HG03139 (cell line): ENCODE data around the gene SLC34A1.
"Not testable (repeated sequence)": the region's sequence is repeated elsewhere in the genome, so short reads cannot be mapped to it uniquely, and the experiment has no call there.

ENCODE experiments used
- ATAC-seq: cut with Tn5 transposase; IDR thresholded peaks from one replicate; pipeline ENCODE4 v1.9.1; 2021; ENCODE audit not compliant: unreplicated experiment

The SLC34A1 gene

DNA sequence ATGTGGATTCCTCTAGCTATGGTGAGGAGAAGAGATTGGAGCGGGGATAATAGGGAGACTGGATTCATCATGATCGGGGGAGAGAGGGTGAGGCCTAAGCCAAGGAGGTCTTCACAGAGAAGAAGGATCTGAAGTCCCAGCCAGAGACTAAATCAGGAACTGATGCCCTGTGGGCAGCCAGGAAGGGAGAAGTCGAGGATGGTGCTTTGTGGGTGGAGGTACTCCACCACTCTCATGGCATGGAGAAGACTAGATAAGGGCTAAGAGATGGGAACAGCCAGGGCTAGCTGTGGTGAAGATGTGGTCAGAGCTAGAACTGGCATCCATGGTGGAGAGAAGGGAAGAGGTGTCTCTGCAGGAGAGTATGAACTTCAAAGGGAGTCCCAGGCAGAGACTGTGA is 29.5 kb upstream of the SLC34A1 start:
- no peak for ATAC-seq

DNA sequence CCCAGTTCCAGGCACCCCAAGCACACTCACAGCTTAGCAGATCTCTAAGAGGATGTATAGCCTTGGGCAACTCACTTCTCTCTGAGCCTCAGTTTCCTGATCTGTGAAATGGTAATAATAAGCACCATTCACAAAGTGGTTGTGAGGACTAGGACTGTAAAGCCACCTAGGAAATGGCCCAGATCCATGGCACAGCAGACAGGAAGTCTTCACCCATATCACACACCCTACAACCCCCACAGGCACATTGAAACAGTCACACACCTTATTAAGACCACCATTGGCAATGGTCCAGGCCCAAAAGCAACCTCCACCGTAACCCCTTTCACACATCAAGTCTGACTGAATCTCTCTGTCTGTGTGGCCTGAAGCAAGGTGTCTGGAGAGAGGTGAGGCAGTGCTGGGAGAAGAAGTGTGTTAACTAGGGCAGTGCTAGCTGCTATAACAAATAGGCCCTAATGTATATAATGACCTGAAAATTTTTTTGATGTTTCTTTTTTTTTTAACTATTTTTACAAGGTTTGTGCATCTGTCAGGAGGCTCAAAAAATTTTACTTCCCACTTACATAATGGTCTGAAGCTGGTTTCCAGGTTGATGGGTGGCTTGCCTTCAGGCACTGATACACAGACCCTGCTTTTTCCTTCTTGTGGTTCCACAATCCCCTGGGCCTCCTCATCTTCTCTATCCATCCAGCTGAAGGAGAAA is 28.9 kb upstream of the SLC34A1 start:
- no peak for ATAC-seq

DNA sequence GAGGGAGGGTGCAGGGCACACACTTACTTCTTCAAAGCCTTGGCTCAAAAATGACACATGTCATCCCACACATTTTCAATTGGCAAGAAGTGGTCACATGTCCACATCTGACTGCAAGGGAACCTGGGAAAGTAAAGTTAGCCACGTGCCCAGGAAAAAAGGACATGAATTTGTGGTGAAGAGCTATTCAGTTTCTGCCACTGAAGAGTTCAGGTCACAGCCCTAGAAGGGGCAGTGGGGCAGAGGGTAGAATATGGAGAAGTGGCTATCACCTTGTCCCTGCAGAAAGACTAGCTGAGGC is 28.4 kb upstream of the SLC34A1 start:
- no peak for ATAC-seq

DNA sequence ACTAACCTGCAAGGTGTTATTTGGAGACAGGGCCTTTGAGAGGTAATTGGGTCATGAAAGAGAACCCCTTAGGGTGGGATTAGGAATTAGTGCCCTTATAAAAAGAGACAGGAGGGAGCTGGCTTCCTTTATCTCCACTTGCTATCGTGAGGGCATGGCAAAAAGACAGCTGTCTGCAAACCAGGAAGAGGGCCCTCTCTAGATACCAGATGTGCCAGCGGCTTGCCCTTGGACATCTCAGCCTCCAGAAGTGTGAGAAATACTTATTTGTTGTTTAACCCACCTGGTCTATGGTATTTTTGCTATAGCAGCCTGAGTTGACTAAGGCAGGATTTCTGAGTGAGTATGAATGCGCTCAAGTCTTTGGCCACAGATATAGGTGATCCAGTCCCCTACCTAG is 27.5 kb upstream of the SLC34A1 start:
- ATAC-seq: no peak

DNA sequence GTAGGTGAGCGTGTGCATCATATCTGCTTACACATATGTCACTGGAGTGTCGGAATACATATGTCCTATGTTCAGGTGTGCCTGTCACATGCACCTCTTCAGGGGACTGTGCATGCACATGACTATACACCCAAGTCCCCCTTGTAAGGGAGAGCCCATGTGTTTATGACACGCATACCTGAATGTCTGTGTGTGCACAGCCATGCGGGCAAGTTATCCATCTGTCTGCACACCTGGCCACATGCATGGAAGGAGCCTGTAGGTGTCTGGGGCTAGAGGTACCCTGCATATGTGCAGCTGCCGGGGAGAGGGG is 27.1 kb upstream of the SLC34A1 start:
- ATAC-seq: no peak

DNA sequence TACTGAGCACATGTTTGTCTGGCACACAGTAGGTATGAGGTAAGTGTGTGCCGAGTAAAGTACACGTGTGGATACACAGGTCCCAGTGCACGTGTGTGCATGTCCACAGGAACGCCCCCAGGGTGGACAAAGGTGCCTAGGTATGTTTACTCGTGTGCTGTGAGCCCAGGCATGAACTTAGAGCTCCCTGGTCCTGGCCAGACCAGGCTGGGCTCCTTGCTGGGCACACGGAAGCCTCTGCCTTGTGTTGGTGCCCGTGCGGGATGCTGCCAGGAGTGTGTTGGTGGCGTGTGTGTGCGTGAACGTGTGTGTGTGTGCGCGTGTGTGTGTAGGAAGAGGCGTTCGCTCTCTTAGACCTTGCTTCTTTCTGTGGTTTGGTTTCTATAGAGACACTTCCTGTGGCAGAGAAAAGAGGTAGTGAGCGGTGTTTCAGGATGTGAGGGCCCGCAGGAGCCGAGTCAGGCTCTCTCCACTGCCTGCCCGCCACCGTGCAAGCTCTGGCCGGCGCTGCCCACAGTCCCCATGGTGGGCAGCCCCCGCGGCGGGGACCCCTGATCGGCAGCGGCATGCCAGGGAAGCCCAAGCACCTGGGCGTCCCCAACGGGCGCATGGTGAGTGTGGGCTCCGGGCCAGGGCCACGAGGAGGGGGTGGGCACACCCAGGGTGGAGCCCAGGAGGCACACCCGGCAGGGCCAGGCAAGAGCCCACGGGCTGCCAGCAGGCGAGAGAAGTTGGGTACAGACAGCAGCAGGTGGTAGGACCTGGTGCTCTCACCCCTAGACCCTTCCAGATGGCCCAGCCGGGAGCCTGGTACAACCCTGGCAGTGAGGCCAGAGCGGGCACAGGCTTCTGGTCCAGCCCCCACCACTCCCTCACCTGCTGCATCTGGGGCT is 26.5 kb upstream of the SLC34A1 start, which contains the start of gene RGS14:
Gene RGS14, plus strand, starts transcription at position 466 of the 893 bp plus-strand sequence. Its CDS starts 101 bp downstream, at position 567.
- peak; percentile 84 for ATAC-seq

DNA sequence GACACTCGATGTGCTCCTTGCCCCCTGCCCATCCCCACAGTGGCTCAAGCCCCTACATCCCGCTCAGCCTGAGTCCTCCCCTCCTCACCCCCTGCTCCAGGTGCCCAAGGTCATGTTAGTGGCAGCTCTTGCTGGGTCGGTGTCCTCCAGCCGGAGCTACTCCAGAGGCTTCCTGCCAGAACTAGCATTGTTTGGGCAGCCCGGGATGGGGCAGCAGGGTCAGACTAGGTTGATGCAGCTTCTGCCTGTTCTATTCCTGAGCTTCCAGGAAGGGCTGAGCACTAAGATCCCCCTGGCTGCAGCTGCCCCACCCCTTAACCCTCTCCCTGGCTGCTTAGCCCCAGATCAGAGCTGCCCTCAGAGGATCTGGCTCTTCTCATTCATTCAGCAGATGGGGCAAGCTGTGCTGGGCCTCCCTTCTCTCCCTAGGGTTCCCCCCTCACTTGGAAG is 25.8 kb upstream of the SLC34A1 start:
- ATAC-seq: no peak

DNA sequence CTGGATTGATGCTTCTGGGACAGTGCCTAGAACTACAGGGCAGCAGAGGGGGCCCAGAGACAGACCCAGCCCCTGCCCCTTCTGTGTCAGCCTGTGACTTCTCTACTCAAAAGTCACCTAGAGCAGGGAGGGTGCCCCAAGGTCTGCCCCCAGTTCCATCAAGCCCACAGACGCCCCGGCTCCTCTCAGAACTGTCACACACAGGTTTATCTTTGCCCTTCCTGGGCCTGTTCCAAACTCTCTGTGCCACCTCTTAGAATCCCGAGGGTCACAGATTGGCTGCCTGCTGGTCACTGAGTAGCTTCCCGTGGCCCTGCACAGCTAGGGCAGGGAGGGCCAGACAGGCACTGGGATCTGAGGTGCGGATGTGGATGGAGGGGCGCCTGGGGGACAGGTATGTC is 24.8 kb upstream of the SLC34A1 start:
- ATAC-seq: no peak

DNA sequence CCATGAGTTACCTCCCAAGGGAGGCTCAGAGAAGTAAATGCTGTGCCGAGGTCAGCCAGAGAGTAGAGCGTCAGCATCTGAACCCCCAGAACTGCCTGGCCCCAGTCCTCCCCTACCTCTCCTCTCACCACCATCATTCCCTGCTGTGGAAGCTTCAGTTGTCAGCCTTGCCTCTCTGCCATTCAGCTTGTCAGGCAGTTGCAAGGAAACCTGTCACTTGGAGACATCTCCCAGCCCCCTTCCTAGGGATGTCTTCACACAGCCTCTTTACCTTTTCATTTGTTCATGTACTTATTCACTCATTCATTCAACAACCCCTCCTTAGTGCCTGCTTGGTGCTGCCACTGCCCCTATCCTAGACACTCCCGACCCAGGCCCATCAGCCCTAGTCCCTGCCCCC is 24.4 kb upstream of the SLC34A1 start:
- no peak for ATAC-seq

DNA sequence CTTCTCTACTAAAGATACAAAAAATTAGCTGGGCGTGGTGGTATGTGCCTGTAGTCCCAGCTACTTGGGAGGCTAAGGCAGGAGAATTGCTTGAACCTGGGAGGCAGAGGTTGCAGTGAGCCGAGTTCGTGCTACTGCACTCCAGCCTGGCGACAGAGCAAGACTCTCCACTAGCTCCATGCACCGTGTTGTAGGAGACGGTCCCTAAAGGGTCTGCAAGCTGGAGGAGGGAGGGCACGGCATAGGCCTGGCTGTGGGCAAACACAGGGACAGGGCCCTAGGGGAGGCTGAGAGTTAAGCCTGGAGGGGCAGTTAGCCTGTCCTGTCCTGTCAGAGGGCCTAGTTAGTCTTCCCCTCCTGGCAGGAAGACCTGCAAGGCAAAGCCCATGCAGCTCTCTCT is 23.5 kb upstream of the SLC34A1 start:
- ATAC-seq: not testable (repeated sequence)

DNA sequence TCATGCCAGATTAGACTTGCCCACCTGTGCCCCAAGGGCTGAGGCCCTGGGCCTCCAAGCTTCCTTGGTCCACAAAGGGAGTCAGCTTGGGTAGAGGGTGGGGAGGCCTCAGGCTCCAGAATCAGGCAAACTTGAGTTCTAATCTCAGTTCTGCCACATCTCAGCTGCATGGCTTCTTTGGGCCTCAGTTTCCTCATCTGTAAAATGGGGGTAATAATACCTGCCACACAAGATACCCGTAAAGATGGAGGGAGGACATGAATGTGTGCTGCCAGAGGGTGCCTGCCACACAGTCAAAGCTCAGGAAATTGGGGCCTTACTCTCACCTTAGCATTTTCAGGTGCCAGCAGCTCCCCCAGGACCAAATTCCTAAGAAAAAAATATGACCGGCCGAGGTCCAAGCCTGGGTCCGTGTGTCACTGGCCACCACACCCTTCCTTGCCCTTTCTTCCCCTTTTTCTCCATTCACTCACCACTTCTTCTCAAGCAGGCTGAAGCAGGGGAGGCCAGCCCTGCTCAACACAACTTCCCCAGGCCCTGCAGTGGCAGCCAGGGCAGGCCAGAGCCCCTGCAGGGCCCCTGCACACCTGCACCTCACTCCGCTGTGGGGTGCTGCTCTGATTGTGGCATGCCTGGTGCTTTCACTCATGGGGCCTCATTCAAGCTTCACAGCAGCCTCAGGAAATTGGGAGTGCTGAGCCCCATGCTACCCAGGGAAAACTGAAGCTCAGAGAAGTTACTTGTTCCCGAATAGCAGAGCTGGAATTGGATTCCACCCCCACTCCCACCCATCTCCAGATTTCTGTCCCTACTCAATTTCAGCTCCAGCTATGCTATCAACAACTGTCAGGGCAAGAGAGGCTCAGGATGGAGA is 22.6 kb upstream of the SLC34A1 start:
- no peak for ATAC-seq

DNA sequence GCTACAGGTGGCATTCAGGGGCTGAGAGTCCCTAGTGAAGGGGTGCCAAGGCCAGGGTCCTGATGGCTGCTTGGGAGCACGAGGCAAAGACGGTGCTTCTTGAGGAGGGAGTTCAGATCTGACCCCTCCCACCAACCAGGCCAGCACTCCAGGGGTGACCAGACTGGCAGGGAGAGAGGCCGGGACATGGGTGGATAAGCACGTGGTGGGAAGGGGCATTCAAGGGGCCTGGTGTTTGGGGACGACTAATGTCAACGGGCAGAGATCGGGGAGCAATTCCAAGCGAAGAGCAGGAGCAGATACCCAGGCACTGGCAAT is 22.0 kb upstream of the SLC34A1 start:
- ATAC-seq: no peak

DNA sequence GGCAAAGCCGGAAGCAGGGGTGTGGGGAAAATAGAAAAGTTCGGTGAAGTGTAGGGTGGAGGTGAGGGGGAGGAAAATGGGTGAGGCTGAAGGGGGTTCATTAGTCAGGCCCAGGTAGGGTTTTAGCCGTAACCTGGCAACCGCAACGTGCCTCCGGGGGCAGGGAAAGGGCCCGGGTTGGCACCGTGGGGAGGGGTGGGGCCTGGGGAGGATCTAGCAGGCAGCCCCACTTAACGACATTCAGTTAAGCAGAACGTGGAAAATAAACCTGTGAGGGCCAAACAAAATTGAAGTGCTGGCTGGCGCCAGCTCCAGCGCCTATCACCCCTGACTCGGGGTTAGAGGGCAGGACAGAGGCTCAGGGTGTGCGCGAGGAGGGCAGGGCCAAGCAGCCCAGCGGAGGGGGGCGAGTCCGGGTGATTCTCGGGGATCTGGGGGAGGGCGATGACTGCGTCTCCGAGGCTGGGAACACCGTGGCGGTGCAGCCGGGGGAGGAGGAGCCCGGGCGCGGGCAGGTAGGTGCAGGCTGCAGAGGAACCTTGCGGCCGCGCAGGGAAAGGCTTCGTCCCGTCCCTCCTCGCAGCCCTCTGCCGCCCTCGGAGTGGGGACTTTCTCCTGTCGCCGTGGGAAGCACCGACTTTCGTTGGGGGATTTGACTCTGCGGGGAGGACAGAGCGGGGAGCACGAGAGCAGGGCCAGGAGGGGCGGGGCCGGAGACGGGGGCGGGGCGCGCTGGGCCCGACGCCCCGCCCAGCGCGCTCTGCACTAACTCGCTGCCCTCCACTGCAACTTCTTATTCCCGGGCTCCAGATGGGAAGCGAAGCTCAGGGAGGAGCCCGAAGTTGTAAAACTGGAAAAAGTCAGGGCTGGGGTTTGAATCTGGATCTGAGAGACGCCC is 21.4 kb upstream of the SLC34A1 start:
- ATAC-seq: no peak

DNA sequence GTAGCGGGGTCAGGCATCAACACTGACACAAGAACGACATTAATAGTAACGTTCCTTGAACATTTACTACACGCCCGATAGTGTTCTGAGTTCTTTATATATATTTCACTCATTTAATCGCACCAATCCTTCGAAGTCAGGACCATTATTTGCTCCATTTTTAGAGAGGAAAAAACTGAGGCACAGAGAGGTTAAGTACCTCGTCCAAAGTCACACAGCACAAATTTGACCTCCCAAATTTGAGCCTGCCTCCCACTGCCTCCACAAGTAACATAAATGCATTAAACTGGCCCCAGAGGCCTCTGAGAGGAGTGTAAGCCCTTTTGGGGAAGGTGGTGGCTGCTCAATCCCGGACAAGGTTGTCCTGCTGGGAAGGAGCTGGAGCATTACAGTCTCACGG is 20.7 kb upstream of the SLC34A1 start:
- no peak for ATAC-seq

DNA sequence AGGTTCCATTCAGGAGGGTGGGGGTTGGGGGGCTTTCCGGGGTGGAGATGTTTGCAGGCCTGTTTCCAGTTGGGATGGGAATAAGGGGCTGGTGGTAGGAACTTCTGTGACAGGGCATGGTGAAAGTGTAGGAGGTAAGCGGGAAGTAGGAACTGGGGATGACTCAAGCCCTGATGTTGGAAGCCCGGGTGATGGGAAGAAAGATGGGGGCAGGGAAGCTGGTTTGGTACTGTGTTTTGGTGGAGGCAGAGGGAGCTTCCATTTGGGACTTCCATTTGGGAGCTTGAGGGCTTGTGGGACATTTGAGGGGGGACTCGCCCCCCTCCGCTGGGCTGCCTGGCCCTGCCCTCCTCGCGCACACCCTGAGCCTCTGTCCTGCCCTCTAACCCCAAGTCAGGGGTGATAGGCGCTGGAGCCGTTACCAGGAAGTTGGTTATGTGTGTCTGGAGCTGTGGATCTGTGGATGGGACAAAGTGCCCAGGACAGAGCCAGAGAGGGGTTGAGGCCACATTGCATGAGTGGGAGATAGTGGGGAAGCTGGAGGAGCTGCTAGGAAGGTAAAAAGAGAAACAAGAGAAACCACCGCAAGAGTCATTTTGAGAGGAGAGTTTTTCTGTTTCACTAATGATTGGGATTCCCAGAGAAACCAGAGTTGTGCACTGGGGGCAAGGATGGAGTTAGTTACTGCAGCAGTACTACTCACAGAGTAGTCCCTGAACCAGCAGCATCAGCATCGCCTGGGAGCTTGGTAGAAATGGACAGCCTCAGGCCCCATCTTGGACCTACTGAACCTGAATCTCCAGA is 19.9 kb upstream of the SLC34A1 start:
- no peak for ATAC-seq

DNA sequence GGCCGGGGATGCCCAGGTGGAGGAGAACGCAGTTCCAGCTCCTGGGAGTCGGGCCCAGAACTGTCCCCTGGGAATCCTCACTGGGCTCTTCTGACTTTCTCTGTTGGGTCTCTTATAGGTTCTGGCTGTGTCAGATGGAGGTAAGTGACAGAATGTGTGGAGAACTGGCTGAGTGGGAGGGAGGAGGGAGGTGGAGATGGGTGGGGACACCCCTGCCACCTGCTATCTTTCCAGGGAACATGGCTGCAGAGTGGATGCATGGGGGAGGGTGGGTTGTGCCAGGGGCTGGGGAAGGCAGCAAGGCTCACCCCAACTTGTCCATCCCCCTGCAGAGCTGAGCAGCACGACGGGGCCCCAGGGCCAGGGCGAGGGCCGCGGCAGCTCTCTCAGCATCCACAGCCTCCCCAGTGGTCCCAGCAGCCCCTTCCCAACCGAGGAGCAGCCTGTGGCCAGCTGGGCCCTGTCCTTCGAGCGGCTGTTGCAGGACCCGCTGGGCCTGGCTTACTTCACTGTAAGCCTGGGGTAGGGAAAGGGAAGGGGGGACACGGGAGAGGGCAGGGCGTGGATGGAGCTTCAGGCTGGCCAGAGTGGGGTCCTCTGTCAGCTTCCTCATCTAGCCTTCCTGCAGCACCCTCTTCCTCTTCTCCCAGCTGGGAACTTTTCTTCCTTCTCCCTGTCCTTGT is 18.2 kb upstream of the SLC34A1 start:
- ATAC-seq: no peak

DNA sequence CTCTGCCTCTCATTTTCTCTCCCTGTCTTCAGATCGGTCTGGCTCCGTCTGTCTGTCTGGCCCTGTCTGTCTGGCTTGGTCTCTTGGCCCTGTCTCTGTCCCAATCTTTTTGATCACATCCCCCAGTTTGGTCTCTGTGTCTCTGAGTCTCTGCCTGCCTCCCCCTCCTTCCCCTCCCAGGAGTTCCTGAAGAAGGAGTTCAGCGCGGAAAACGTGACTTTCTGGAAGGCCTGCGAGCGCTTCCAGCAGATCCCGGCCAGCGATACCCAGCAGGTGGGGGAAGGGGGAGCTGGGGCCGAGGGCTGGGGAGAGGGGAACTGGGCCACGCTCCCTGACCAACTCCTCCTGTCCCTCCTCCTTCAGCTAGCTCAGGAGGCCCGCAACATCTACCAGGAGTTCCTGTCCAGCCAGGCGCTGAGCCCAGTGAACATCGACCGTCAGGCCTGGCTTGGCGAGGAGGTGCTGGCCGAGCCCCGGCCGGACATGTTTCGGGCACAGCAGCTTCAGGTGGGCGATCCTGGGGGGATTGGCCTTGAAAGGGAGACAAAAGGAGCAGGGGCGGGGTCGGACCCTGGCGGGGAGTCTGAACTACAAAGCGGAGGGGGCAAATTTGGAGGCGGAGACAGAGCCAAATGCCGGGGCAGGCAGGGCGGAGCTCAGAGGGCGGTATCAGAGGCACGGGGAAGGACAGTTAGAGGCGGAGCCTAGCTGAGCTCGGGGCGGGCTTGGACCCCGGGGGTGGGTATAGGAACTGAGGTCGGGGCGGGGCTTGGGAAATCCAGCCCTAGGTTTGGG is 17.5 kb upstream of the SLC34A1 start:
- ATAC-seq: no peak

DNA sequence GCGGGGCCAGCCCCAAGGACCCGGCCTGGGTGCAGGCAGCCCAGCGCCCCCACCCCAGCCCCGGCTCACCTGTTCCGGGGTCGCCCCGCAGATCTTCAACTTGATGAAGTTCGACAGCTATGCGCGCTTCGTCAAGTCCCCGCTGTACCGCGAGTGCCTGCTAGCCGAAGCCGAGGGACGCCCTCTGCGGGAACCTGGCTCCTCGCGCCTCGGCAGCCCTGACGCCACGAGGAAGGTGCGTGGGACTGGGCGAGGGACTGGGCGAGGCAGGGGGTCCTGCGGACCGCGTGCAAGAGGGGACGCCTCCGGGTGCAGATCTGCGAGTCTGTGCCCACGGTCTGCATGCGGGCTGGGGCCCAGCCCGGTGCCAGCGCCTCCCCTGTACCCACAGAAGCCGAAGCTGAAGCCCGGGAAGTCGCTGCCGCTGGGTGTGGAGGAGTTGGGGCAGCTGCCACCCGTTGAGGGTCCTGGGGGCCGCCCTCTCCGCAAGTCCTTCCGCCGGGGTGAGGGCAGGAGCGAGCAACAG is 16.8 kb upstream of the SLC34A1 start:
- ATAC-seq: no peak
